K562 (cell line): ENCODE results near the gene MBD6. TPM values are rescaled to one million over a fixed set of nuclear protein-coding genes. Genes with fewer than 3 reads are reported as not detected.

Experiments used
- SMARCA4 ChIP-seq: fragments of 450-650 bp; IDR thresholded peaks from 2 replicates; pipeline ENCODE4 v1.6.1; 2016
- ZBTB40 ChIP-seq, 2 experiments: fragments of 450-650 bp in 1 of 2; sonication (generic) in 1 of 2; formaldehyde crosslinking in 1 of 2; IDR thresholded peaks; 2 replicates each; pipeline versions ENCODE4 v1.7.1 to v1.9.0; 2016 to 2022; ENCODE audit warnings: inconsistent platforms in 1 of 2, mild to moderate bottlenecking in 1 of 2, missing genetic modification reagents in 1 of 2
- polyA plus RNA-seq, 8 experiments: library from polyadenylated mRNA; depleted of rRNA in 4 of 8; stranded (reverse) in 5 of 8; unstranded in 3 of 8; fragments of >200 nt; fragmentation: Nextera tagmentation in 2 of 8; fragmentation: Illumina TruSeq in 1 of 8; extraction: Ambion mirVana in 2 of 8; extraction: Trizol in 1 of 8; gene quantifications; 2 replicates each; pipeline versions ENCODE4 v1.2.1 to v1.2.3, GENCODE V29; 2011 to 2014; ENCODE audit warnings: inconsistent platforms in 1 of 8, missing spikeins in 1 of 8
- total RNA-seq, 7 experiments: library from RNA; depleted of rRNA in 6 of 7; stranded (reverse); fragments of >200 nt in 6 of 7; fragmentation: Illumina TruSeq in 2 of 7; extraction: Trizol in 2 of 7; gene quantifications; 2 replicates each; pipeline versions ENCODE4 v1.2.1 to v1.2.3, GENCODE V29; 2011 to 2021; ENCODE audit warnings: low replicate concordance in 1 of 7

MBD6 gene
- total and polyA plus RNA-seq, 9 of the 15 experiments (the other 6 are each of a cell fraction or from before 2014, with no cell fraction given): 2.0 to 54.8 (median 3.8) TPM

GRCh38 chr12:57485695-57486094 lies 36.9 kb upstream of the MBD6 start (continued):
- TF ChIP-seq ZBTB40 (IDR thresholded peaks at IDR 0.05): no peak
- TF ChIP-seq ZBTB40 (CRISPR knock-in tag; IDR thresholded peaks at IDR 0.05): no peak
- no peak for TF ChIP-seq SMARCA4
